ENCODE measurements around the gene ZNF816.
"Not testable (repeated sequence)": the region's sequence is repeated elsewhere in the genome, so short reads cannot be mapped to it uniquely, and the experiment has no call there.

- TF ChIP-seq POLR2A, CTCF, EP300 (IDR thresholded peaks at IDR 0.05): not testable (repeated sequence)
Measured at GRCh38 chr19:52940905-52941304, 21.8 kb downstream of the ZNF816 start.
